Dendritic cell treated with granulocyte-macrophage colony-stimulating factor and Interleukin-4, amounts not matched to agents 40 ng/mL and 50 ng/mL, for 4 days (primary cell): ENCODE results near the gene TRPC4AP.
A peak's percentile ranks its signal among the peaks of the same experiment; 100 is the strongest.

Experiments
- H3K27ac Mint-ChIP-seq: one replicate; pipeline ENCODE4 v1.8.0; 2022; ENCODE audit warnings: mild to moderate bottlenecking, mixed read lengths
- H3K27me3 Mint-ChIP-seq: one replicate; pipeline ENCODE4 v1.8.0; 2022; ENCODE audit warnings: mild to moderate bottlenecking, mixed read lengths
- H3K36me3 Mint-ChIP-seq: one replicate; pipeline ENCODE4 v1.8.0; 2022; ENCODE audit warnings: low read depth, mixed read lengths
- H3K4me1 Mint-ChIP-seq: one replicate; pipeline ENCODE4 v1.8.0; 2022; ENCODE audit warnings: low read depth, mixed read lengths
- H3K4me3 Mint-ChIP-seq: one replicate; pipeline ENCODE4 v1.8.0; 2022; ENCODE audit warnings: mild to moderate bottlenecking, moderate library complexity, mixed read lengths
- H3K9me3 Mint-ChIP-seq: one replicate; pipeline ENCODE4 v1.8.0; 2022; ENCODE audit warnings: mixed read lengths
- intact Hi-C: fragments of 100-400 bp; cut with micrococcal nuclease; formaldehyde crosslinking; loops from one replicate; pipeline ENCODE4 v1.15.0; 2022

Gene TRPC4AP

DNA sequence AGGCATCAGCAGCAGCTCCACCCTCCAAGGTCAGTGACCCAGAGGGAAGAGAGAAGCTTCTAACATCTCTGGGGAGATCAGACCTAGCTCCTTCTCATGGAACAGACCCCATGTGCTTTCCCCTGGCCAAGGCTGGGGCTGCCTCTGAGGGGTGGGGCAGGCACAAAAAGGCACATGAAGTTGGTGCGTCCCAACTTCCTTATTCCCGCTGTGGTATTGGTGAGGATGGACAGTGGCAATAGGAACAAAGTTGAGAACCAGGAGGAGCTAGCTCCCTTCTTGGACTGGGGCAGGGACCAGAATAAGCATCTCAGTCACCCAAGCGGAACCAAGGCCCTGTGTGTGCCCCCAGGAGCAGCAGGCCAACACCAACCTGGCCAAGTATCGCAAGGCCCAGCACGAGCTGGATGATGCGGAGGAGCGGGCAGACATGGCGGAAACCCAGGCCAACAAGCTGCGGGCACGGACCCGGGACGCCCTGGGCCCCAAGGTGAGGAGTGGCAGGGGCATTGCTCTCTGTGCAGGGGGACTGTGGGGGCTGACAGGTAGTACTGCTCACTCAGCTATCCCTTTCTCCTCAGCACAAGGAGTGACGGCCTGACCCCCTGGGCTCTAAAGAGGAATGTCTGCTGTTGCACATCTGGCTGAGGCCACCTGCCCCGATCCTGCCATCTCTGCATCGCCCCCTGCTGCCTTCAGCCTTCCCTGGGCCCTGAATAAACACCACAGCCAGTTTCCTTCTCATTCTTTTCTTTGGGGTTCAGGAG lies 90.8 kb downstream of the TRPC4AP start:
- no peak overlapping the region for H3K27ac Mint-ChIP-seq
- no peaks in the 10 kb centered on the region for H3K4me1 Mint-ChIP-seq
- no peak overlapping the region for H3K4me3 Mint-ChIP-seq
- H3K9me3 Mint-ChIP-seq: no peaks in the 10 kb centered on the region
- H3K36me3 Mint-ChIP-seq: peaks cover 100% of the 10 kb centered on the region
- no peaks in the 10 kb centered on the region for H3K27me3 Mint-ChIP-seq
- intact Hi-C loops: no loop called here

DNA sequence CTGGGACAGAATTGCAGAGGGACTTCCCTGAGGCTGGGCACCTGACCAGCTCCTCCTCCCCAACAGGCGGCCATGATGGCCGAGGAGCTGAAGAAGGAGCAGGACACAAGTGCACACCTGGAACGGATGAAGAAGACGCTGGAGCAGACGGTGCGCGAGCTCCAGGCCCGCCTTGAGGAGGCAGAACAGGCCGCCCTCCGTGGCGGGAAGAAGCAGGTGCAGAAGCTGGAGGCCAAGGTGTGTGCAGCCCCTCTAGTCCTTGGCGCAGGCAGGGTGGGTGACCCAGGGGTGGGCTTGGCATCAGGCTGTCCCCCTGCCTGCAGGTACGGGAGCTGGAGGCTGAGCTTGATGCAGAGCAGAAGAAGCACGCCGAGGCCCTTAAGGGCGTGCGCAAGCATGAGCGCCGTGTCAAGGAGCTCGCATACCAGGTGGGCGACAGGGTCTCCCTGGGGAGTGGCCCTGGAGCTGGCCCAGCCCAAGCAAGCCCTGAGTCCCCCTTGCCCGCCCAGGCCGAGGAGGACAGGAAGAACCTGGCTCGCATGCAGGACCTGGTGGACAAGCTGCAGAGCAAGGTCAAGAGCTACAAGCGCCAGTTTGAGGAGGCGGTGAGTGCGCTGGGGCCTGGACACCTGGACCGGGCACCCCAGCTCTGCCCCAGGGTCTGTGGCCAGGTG lies 91.5 kb downstream of the TRPC4AP start:
- H3K4me1 Mint-ChIP-seq: no peaks in the 10 kb centered on the region
- H3K4me3 Mint-ChIP-seq: no peak overlapping the region

DNA sequence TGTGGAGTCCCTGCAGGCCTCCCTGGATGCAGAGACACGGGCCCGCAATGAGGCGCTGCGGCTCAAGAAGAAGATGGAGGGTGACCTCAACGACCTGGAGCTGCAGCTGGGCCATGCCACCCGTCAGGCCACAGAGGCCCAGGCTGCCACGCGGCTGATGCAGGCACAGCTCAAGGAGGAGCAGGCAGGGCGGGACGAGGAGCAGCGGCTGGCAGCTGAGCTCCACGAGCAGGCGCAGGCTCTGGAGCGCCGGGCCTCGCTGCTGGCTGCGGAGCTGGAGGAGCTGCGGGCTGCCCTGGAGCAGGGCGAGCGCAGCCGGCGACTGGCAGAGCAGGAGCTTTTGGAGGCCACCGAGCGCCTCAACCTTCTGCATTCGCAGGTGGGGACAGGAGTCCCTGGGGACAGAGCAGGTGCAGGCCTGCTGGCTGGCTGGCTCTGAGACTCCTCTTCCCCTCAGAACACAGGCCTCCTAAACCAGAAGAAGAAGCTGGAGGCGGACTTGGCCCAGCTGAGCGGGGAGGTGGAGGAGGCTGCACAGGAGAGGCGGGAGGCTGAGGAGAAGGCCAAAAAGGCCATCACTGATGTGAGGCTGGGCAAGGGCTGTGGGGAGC lies 92.2 kb downstream of the TRPC4AP start:
- Mint-ChIP-seq H3K27me3 (no peaks in the 10 kb centered on the region), H3K9me3 (no peaks in the 10 kb centered on the region), H3K4me3 (no peak overlapping the region), H3K27ac (no peak overlapping the region), H3K36me3 (peaks cover 100% of the 10 kb centered on the region), H3K4me1 (no peaks in the 10 kb centered on the region)
- intact Hi-C loops: no loop called here

More for the DNA sequence above, 91.5 kb downstream of the TRPC4AP start:
- H3K9me3 Mint-ChIP-seq: no peaks in the 10 kb centered on the region
- peaks cover 100% of the 10 kb centered on the region for H3K36me3 Mint-ChIP-seq
- H3K27me3 Mint-ChIP-seq: no peaks in the 10 kb centered on the region
- intact Hi-C loops: no loop called here
- no peak overlapping the region for H3K27ac Mint-ChIP-seq

- Mint-ChIP-seq H3K27ac (no peak overlapping the region), H3K4me1 (no peaks in the 10 kb centered on the region), H3K9me3 (no peaks in the 10 kb centered on the region), H3K27me3 (no peaks in the 10 kb centered on the region), H3K4me3 (no peak overlapping the region), H3K36me3 (peaks cover 100% of the 10 kb centered on the region)
- intact Hi-C loops: no loop called here
Observed at GRCh38 chr20:34999782-35000181, 92.8 kb downstream of the TRPC4AP start.

- Mint-ChIP-seq H3K36me3 (peaks cover 100% of the 10 kb centered on the region), H3K27me3 (no peaks in the 10 kb centered on the region), H3K4me3 (no peak overlapping the region), H3K9me3 (no peaks in the 10 kb centered on the region), H3K4me1 (no peaks in the 10 kb centered on the region), H3K27ac (no peak overlapping the region)
- intact Hi-C loops: no loop called here
Observed at GRCh38 chr20:34999021-34999451, 93.6 kb downstream of the TRPC4AP start.

DNA sequence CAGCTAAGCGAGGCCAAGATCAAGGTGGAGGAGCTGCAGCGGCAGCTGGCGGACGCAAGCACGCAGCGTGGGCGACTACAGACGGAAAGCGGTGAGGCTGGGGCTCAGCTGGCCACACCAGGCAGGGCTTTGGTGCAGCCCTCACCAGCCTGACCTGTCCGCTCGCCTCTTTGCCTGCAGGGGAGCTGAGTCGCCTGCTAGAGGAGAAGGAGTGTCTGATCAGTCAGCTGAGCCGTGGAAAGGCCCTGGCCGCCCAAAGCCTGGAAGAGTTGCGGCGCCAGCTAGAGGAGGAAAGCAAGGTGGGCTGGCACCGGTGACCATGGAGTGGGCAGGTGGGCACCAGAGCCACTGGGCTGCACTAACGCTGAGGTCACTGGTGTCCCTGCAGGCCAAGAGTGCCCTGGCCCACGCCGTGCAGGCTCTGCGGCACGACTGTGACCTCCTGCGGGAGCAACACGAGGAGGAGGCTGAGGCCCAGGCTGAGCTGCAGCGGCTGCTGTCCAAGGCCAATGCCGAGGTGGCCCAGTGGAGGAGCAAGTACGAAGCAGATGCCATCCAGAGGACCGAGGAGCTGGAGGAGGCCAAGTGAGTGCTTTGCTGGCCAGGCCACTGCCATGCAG lies 94.2 kb downstream of the TRPC4AP start:
- Mint-ChIP-seq H3K27me3 (no peaks in the 10 kb centered on the region), H3K36me3 (peaks cover 100% of the 10 kb centered on the region), H3K4me1 (no peaks in the 10 kb centered on the region), H3K27ac (peak overlapping the region; percentile 8), H3K4me3 (no peak overlapping the region), H3K9me3 (no peaks in the 10 kb centered on the region)
- intact Hi-C loops: no loop called here

DNA sequence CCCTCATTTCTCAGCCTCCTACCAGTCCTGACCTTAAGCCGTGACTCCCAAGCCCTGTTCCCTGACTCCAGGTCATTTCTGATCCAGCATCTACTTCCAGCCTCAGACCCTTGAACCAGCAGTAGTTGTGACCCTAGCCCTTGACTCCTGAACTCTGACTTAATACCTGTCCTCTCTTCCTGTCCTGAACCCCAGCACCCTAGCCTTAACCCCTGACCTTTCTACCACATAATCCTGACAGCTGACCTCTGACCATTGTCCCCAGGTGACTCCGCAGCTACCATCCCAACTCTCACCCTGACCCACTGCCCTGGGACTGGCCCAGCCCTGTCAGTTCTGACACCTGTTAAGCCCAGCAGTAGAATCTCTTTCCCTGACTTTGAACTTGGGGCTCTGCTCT lies 94.8 kb downstream of the TRPC4AP start:
- no peaks in the 10 kb centered on the region for H3K9me3 Mint-ChIP-seq
- peak overlapping the region; percentile 8 for H3K27ac Mint-ChIP-seq
- H3K36me3 Mint-ChIP-seq: peaks cover 100% of the 10 kb centered on the region
- H3K4me3 Mint-ChIP-seq: no peak overlapping the region
- H3K4me1 Mint-ChIP-seq: no peaks in the 10 kb centered on the region
- H3K27me3 Mint-ChIP-seq: no peaks in the 10 kb centered on the region
- intact Hi-C loops: no loop called here

- H3K9me3 Mint-ChIP-seq: no peaks in the 10 kb centered on the region
- no peaks in the 10 kb centered on the region for H3K27me3 Mint-ChIP-seq
- H3K4me3 Mint-ChIP-seq: no peak overlapping the region
- no peaks in the 10 kb centered on the region for H3K4me1 Mint-ChIP-seq
- intact Hi-C loops: no loop called here
- H3K36me3 Mint-ChIP-seq: peaks cover 96% of the 10 kb centered on the region
- no peak overlapping the region for H3K27ac Mint-ChIP-seq
Observed at GRCh38 chr20:34997131-34997561, 95.5 kb downstream of the TRPC4AP start.

- Mint-ChIP-seq H3K36me3 (peaks cover 94% of the 10 kb centered on the region), H3K9me3 (no peaks in the 10 kb centered on the region), H3K27me3 (no peaks in the 10 kb centered on the region), H3K27ac (no peak overlapping the region), H3K4me3 (no peak overlapping the region), H3K4me1 (no peaks in the 10 kb centered on the region)
- intact Hi-C loops: no loop called here
Observed at GRCh38 chr20:34996243-34997028, 96.2 kb downstream of the TRPC4AP start.

DNA sequence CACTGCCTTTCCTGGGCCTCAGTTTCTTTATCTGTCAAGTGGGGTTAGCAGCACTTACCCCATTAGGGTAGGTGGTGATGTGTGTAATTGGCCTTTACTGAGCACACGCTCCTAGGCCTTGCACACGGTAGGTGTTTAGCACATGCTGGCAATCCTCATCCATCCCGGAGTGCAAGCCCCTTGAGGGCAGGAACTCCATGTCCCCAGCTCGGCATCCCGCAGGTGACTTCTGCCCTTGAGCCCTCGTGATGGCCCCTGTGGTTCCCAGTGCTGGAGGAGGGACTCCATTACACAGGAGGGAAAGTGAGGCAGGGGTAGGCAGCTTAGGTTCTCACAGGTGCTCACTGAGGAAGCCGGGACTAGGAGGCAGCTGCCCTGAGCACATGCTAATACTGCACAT lies 96.9 kb downstream of the TRPC4AP start:
- Mint-ChIP-seq H3K27ac (no peak overlapping the region), H3K27me3 (no peaks in the 10 kb centered on the region), H3K9me3 (no peaks in the 10 kb centered on the region), H3K4me1 (no peaks in the 10 kb centered on the region), H3K36me3 (peaks cover 93% of the 10 kb centered on the region), H3K4me3 (no peak overlapping the region)
- intact Hi-C loops: no loop called here

GRCh38 chr20:34995192-34995591 lies 97.4 kb downstream of the TRPC4AP start:
- H3K27me3 Mint-ChIP-seq: no peaks in the 10 kb centered on the region
- no peaks in the 10 kb centered on the region for H3K9me3 Mint-ChIP-seq
- intact Hi-C loops: no loop called here
- H3K4me3 Mint-ChIP-seq: no peak overlapping the region
- no peaks in the 10 kb centered on the region for H3K4me1 Mint-ChIP-seq
- no peak overlapping the region for H3K27ac Mint-ChIP-seq
- H3K36me3 Mint-ChIP-seq: peaks cover 88% of the 10 kb centered on the region

DNA sequence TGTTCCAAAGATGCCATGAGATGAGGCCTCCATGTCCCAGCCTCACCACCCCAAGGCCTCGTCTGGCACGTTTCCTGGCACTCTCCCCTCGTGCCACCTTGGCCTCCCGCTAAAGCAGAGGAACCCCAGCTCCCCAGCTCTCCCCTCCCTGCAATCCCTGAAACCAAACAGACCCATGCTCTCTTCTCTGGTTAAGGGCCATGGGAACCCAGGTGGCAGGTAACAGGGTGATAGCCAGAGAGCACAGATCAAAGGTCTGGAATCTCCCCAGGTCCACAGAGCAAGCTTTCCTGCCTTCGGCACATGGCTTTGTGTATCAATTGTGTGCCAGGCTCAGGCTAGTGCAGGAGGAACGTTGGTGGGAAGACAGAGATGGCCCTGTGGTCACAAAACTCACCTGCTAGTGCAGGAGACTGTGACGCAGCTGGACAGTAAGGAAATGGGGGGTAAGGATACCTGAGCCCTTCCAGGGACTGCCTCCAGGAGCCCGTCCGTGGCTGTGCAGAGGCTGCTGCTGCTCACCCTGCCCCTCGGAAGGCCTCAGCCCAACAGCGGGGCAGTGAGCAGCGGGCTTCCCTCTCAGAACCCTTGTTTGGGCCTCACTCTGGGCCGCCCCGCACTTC lies 98.0 kb downstream of the TRPC4AP start:
- Mint-ChIP-seq H3K27ac (no peak overlapping the region), H3K4me1 (no peaks in the 10 kb centered on the region), H3K27me3 (no peaks in the 10 kb centered on the region), H3K9me3 (no peaks in the 10 kb centered on the region), H3K4me3 (no peak overlapping the region), H3K36me3 (peaks cover 82% of the 10 kb centered on the region)
- intact Hi-C loops: no loop called here

DNA sequence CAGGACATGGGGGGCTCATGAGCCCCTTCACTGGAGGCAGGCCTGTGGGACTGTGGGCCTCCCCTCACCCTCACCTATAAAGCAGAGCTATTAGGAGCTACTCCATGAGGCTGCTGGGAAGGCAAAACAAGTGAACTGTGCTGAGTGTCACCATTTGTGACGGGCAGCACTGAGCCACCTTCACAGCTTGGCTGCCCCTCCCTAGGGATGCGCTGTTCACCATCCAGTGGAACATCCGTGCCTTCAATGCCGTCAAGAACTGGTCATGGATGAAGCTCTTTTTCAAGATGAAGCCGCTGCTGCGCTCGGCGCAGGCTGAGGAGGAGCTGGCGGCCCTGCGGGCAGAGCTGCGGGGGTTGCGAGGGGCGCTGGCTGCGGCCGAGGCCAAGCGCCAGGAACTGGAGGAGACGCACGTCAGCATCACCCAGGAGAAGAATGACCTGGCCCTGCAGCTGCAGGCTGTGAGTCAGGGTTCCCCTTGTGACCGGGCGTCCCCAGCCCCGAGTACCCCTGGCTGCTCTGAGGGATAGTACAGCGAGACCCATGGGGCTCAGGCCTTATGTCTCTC lies 98.6 kb downstream of the TRPC4AP start:
- no peaks in the 10 kb centered on the region for H3K4me1 Mint-ChIP-seq
- H3K9me3 Mint-ChIP-seq: no peaks in the 10 kb centered on the region
- peaks cover 77% of the 10 kb centered on the region for H3K36me3 Mint-ChIP-seq
- H3K27ac Mint-ChIP-seq: no peak overlapping the region
- no peak overlapping the region for H3K4me3 Mint-ChIP-seq
- no peaks in the 10 kb centered on the region for H3K27me3 Mint-ChIP-seq
- intact Hi-C loops: no loop called here
